AG09309 (cell line): ENCODE measurements around the gene EHMT1.

ENCODE experiments used
- DNase-seq: peaks from one replicate; pipeline ENCODE4 v3.0.0-alpha.2; 2010; ENCODE audit warnings: low read depth
- H3K4me3 ChIP-seq: 2 replicates; pipeline ENCODE4 v1.5.1; 2011; ENCODE audit warnings: mild to moderate bottlenecking, low read depth, low read length, moderate library complexity; ENCODE audit not compliant: control insufficient read depth
- CTCF ChIP-seq: IDR thresholded peaks from 2 replicates; pipeline ENCODE4 v1.5.1; 2011; ENCODE audit warnings: mild to moderate bottlenecking, low read depth, low read length, inconsistent platforms; ENCODE audit not compliant: insufficient read depth, control insufficient read depth; ENCODE audit errors: missing control alignments

Gene EHMT1

GRCh38 chr9:137757613-137758029, 138.8 kb downstream of the EHMT1 start:
- peak; percentile 39 for DNase-seq
- TF ChIP-seq CTCF: no peak
- no peak overlapping the region for H3K4me3 ChIP-seq

GRCh38 chr9:137758067-137758466, 139.3 kb downstream of the EHMT1 start:
- DNase-seq: no peak
- no peak overlapping the region for H3K4me3 ChIP-seq
- no peak for TF ChIP-seq CTCF

GRCh38 chr9:137759117-137759516, 140.3 kb downstream of the EHMT1 start:
- DNase-seq: no peak
- H3K4me3 ChIP-seq: no peak overlapping the region
- no peak for TF ChIP-seq CTCF

- TF ChIP-seq CTCF: no peak
- DNase-seq: no peak
- H3K4me3 ChIP-seq: no peak overlapping the region
Measured at GRCh38 chr9:137759649-137760321, 141.0 kb downstream of the EHMT1 start.

- DNase-seq: no peak
- H3K4me3 ChIP-seq: no peak overlapping the region
- no peak for TF ChIP-seq CTCF
Measured at GRCh38 chr9:137760426-137760825, 141.6 kb downstream of the EHMT1 start.

- H3K4me3 ChIP-seq: no peak overlapping the region
- TF ChIP-seq CTCF: no peak
- no peak for DNase-seq
Measured at GRCh38 chr9:137761032-137761431, 142.2 kb downstream of the EHMT1 start.

- no peak for DNase-seq
- H3K4me3 ChIP-seq: no peak overlapping the region
- TF ChIP-seq CTCF: no peak
Measured at GRCh38 chr9:137761793-137762192, 143.0 kb downstream of the EHMT1 start.
